ENCODE data around the gene DHX35.

- no peak for TF ChIP-seq SUZ12 (IDR thresholded peaks at IDR 0.05; ENCODE audit: extremely low read depth, insufficient read depth, insufficient read length)
- TF ChIP-seq YY1 (IDR thresholded peaks at IDR 0.05; ENCODE audit: insufficient read depth, insufficient read length): no peak
- TF ChIP-seq ZNF274 (IDR thresholded peaks at IDR 0.05; ENCODE audit: low read depth, low read length): no peak
These were observed 87.0 kb downstream of the DHX35 start for GRCh38 chr20:39049148-39049547.
